ENCODE data around the gene ANO8.
"Not testable (repeated sequence)": the region's sequence is repeated elsewhere in the genome, so short reads cannot be mapped to it uniquely, and the experiment has no call there.

Gene ANO8, protein sequence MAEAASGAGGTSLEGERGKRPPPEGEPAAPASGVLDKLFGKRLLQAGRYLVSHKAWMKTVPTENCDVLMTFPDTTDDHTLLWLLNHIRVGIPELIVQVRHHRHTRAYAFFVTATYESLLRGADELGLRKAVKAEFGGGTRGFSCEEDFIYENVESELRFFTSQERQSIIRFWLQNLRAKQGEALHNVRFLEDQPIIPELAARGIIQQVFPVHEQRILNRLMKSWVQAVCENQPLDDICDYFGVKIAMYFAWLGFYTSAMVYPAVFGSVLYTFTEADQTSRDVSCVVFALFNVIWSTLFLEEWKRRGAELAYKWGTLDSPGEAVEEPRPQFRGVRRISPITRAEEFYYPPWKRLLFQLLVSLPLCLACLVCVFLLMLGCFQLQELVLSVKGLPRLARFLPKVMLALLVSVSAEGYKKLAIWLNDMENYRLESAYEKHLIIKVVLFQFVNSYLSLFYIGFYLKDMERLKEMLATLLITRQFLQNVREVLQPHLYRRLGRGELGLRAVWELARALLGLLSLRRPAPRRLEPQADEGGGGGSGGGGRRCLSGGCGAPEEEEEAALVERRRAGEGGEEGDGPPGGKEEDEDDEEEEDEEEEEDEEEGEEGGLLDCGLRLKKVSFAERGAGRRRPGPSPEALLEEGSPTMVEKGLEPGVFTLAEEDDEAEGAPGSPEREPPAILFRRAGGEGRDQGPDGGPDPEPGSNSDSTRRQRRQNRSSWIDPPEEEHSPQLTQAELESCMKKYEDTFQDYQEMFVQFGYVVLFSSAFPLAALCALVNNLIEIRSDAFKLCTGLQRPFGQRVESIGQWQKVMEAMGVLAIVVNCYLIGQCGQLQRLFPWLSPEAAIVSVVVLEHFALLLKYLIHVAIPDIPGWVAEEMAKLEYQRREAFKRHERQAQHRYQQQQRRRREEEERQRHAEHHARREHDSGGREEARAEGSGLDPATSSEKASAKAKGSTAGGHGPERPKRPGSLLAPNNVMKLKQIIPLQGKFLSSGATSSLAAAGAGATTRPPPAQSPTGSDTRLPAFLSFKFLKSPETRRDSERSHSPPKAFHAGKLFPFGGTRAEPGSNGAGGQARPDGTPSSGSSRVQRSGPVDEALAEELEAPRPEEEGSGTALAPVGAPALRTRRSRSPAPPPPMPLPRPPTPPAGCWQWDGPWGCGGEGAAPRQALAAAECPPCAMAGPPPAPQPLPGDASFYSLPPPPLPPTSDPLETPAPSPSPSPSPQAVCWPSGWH

GRCh38 chr19:17334414-17335409, at the start of gene ANO8:
TSS of gene ANO8 (minus strand) at chr19:17334855. CDS start at chr19:17334670, 185 bp downstream.
- DNase-seq = peak; percentile 95

GRCh38 chr19:17380426-17381138, 45.9 kb upstream of the ANO8 start:
- no peak for DNase-seq

GRCh38 chr19:17379221-17379631, 44.6 kb upstream of the ANO8 start:
- no peak for DNase-seq

- no peak for DNase-seq
These were observed 43.6 kb upstream of the ANO8 start for GRCh38 chr19:17378271-17378670.

GRCh38 chr19:17376935-17377600, 42.4 kb upstream of the ANO8 start, which contains the start of gene PLVAP:
TSS of gene PLVAP (minus strand) at chr19:17377342. CDS start at chr19:17377288, 54 bp downstream.
- DNase-seq = no peak

DNA sequence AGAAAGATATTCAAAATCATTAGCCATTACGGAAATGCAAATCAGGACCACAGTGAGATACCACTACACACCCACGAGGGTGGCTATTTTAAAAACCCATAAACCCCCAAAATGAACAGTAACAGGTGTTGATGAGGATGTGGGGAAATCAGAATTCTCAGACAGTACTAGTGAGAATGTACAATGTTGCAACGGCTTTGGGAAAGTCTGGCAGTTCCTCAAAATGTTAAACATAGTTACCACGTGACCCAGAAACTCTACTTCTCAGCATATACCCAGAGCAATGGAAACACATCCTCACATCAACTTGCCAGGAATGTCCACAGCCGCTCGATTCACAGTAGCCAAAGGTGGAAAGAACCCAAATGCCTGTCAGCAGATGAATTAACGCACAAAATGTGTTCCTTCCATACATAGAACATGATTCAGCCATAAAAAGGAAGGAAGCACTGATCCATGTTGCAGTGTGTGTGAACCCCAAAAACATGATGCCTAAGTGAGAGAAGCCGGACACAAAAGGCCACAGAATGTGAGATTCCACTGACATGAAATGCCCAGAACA, 35.5 kb upstream of the ANO8 start:
- DNase-seq = no peak

DNA sequence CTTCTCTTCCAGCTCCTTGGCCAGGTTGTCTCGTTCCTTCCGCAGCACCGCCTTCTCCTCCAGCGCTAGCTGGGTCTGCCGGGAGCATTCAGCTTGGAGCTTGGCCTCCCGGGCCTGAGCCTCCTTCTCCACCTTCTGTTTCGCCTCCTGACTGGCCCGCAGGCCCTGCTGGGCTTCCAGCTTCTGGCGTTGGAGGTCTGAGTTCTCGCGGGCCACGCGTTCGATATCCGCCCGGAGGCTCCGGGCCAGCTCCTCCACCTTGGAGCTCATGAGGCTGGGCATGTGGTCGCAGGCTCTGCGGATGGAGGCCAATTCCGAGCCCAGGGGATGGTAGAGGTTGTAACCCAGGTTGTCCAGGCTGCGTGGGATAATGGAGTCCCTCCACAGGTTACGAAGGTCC, 30.7 kb upstream of the ANO8 start:
- no peak for DNase-seq

DNA sequence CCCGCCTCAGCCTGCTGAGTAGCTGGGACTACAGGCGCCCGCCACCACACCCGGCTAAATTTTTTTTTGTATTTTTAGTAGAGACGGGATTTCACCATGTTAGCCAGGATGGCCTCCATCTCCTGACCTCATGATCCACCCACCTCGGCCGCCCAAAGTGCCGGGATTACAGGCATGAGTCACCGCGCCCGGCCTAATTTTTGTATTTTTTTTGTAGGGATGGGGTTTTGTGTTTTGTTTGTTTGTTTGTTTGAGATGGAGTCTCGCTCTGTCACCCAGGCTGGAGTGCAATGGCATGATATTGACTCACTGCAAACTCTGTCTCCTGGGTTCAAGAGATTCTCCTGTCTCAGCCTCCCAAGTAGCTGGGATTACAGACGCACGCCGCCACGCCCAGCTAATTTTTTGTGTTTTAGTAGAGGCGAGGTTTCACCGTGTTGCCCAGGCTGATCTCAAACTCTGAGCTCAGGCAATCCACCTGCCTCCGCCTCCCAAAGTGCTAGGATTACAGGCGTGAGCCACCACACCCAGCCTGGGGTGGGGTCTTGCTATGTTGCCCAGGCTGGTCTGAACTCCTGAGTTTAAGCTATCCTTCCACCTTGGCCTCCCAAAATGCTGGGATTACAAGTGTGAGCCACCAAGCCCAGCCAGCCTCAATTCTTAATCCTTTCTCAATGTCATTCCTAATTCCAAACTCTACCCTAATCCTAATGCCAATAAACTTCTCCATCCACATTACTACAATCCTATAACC, 29.4 kb upstream of the ANO8 start:
- DNase-seq = not testable (repeated sequence)

- DNase-seq = no peak
These were observed 25.5 kb upstream of the ANO8 start for GRCh38 chr19:17359905-17360800.

GRCh38 chr19:17358395-17358794, 23.7 kb upstream of the ANO8 start:
- no peak for DNase-seq

DNA sequence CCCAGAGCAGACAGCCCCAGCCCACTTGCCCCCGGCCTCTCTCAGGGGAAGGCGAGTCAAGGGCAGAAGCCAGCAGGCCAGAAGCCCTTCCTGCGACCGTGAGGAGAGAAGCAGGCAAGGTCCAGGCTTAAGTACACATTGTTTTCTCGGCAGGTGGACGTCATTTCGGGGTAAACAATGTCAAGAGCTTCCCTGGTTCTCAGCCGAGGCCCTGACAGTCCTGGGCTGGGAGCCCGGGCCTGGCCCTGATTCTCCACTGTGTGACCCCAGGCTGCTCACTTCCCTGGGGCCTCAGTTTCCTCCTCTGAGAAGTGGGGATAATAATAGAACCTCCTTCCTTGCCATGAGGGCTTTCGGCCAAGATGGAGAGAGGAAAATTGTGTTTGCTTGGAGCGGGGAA, 23.1 kb upstream of the ANO8 start:
- DNase-seq = no peak

DNA sequence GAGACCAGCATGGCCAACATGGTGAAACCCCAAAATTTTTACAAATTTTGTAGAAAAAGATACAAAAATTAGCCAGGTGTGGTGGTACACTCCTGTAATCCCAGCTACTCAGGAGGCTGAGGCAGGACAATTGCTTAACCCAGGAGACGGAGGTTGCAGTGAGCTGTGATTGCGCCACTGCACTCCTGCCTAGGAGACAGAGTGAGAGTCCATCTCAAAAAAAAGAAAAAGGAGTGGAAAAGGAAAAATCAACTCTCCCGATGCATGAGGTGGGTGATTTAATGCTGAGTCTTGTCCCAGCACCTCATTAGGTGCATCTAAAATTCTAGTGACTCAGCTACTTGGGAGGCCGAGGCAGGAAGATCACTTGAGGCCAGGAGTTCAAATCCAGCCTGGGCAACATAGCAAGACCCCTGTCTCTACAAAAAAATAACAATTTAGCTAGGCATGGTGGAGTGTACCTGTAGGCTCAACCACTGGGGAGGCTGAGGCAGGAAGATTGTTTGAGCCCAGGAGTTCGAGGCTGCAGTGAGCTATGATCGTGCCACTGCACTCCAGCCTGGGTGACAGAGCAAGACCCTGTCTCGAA, 22.5 kb upstream of the ANO8 start:
- DNase-seq = no peak

- DNase-seq = no peak
These were observed 18.7 kb upstream of the ANO8 start for GRCh38 chr19:17353386-17353785.

DNA sequence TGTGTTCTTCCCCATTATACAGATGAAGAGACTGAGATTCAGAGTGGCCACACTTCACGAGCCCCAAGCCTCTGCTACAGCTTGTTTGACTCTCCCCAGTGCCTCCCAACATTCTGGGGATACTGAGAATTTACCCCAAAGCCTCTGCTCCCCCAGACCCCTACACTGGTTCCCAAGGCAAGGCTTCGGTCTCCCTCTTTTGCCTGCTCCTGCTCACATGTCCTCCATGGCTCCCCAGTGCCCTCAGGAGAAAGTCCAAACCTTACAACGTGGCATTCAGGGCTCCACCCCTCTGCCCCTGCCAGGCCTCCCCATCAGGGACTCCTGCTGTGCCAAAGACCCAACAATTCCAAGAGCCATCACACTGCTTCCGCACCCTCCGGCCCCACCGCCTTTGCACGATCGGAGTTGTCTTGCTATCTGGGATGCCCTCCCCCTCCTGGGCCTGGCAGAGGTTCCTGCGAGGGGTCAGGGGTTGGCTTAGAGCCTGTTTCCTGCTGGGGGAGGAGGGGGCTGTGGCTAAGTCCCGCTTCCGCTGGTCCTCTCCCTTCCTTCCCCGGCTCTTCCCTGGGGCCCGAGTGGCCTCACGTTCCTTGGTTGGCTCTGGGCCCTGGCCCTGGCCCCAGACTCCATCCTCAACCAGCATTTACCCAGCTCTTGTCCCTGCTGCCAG, 18.1 kb upstream of the ANO8 start:
- no peak for DNase-seq

GRCh38 chr19:17351815-17352435, 17.3 kb upstream of the ANO8 start:
- DNase-seq = no peak

- no peak for DNase-seq
These were observed 14.0 kb upstream of the ANO8 start for GRCh38 chr19:17348700-17349099.

- DNase-seq = no peak
These were observed 13.2 kb upstream of the ANO8 start for GRCh38 chr19:17347877-17348276.

All from NCI-H1092 treated with DMSO at 0.1 percent for 48 hours (cell line).